Myometrial cell (primary cell): ENCODE measurements around the gene OR5AL1. TPM values are rescaled to one million over a fixed set of nuclear protein-coding genes. Genes with fewer than 3 reads are reported as not detected.

Experiments
- total RNA-seq: library from RNA; depleted of rRNA; stranded (reverse); fragments of >200 nt; gene quantifications from 2 replicates; pipeline ENCODE4 v1.2.3, GENCODE V29; 2015

OR5AL1 gene
- not detected in 2 replicates for total RNA-seq

GRCh38 chr11:56412396-56412795 is at the start of gene OR5AL1:
Gene OR5AL1, plus strand, starts transcription at chr11:56412696.

GRCh38 chr11:56375324-56375723 is 37.2 kb upstream of the OR5AL1 start, which contains the start of gene OR8U1:
Gene OR8U1, plus strand, starts transcription at chr11:56375624. Its CDS starts 0 bp downstream, at chr11:56375624.

Other genes with a start within 250 kb of the OR5AL1 start
- gene OR5J2, start 236.1 kb upstream of the OR5AL1 start, total RNA-seq = not detected in 2 replicates
- not detected in 2 replicates for gene OR5T2, start 178.4 kb upstream of the OR5AL1 start, total RNA-seq
- gene OR5T3, start 160.4 kb upstream of the OR5AL1 start, total RNA-seq = not detected in 2 replicates
- gene OR5T1, start 138.5 kb upstream of the OR5AL1 start, total RNA-seq = not detected in 2 replicates
- not detected in 2 replicates for gene OR8H1, start 120.4 kb upstream of the OR5AL1 start, total RNA-seq
- not detected in 2 replicates for gene OR8K3, start 97.6 kb upstream of the OR5AL1 start, total RNA-seq
- gene OR8K1, start 66.7 kb upstream of the OR5AL1 start, total RNA-seq = not detected in 2 replicates
- gene OR8J1, start 58.4 kb upstream of the OR5AL1 start, total RNA-seq = not detected in 2 replicates
- not detected in 2 replicates for gene OR8U1, start 37.1 kb upstream of the OR5AL1 start, total RNA-seq
- gene OR5M3, start 60.7 kb downstream of the OR5AL1 start, total RNA-seq = not detected in 2 replicates
- gene OR5M8, start 78.7 kb downstream of the OR5AL1 start, total RNA-seq = not detected in 2 replicates
- gene OR5M11, start 130.6 kb downstream of the OR5AL1 start, total RNA-seq = not detected in 2 replicates
- gene OR5M10, start 165.0 kb downstream of the OR5AL1 start, total RNA-seq = not detected in 2 replicates
- gene OR5M1, start 202.2 kb downstream of the OR5AL1 start, total RNA-seq = not detected in 2 replicates
- gene OR5AP2, start 229.7 kb downstream of the OR5AL1 start, total RNA-seq = not detected in 2 replicates